Activated CD8-positive, alpha-beta memory T cell treated with anti-CD3 and anti-CD28 coated beads, Interleukin-2, amount 50 U/mL, for 48 hours (primary cell): ENCODE measurements around the gene GEMIN8.

ENCODE experiments used
- DNase-seq: peaks from one replicate; pipeline ENCODE4 v3.0.0-alpha.2; 2020

GEMIN8 gene

DNA sequence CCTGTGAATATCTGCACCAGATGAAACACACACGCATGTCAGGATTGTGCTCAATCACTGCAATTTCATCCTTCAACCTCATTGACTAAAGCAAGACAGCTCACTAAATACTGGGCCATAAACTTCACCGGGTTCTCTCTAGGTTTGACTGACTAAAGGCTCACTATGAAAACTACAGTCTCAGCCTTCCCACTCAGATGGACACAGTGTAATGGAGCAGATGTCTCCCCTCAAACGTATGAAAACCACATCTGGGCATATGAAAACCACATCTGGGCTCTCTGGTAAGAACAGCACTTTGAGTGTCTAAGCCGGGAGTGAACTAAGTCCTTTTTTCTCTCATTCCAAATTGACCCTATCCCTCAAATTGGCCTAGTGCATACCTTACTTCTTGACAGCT, 15.2 kb downstream of the GEMIN8 start:
- DNase-seq: no peak

DNA sequence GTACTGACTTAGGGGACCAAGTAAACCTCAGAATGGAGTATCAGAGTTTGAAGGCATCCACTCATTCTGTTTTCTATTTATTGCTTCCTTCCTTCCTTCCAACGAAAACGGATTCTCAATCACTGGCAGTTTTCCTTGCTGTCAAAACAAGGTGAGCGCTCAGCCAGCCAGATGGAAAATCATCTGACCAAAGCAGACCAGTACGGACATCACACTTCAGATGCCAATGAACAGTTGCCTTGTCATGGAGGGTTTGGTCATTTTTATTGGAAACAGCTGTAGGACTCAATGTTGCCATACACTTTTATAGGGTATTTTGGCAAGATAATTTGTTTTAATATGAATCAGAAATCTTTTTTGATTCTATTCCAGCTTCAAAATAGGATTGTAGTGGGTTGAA, 16.6 kb downstream of the GEMIN8 start:
- no peak for DNase-seq

DNA sequence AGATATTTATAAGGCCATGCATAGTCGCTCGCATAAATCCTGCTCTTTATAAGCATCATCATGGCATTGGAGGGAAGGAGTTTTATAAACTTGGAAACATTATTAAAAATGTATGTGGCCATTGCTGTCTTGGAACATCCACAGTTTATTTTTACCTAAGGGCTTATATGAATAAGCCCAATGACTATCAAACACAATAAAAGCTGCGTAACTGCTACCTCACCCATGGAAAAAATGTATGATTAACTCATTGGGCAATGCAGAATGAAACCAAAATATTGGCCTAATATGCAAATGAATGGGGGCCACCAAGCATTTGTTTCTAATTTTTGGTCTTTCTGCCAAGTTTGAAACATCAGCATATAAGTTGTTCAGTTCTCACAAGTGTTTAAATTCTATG, 19.1 kb downstream of the GEMIN8 start:
- DNase-seq: no peak

DNA sequence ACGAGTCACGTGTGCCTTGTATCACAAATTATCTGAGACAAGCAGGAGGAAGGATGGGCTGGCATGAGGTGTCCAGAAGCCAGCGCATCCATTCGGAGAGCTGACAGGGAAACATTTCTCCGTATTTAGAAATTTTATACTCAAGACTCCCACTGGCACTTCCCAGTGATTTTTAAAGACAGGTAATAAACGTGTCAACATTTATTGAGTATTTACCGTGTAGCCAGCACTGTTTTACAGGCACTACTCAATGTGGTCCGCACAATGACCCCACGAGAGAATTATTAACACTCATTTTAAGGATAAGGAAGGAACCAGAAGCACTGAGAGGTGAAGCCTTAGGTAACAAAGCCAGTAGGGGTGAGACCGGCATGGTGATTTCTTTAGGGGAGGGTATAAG, 23.2 kb downstream of the GEMIN8 start:
- DNase-seq: no peak

- no peak for DNase-seq
These were observed 25.7 kb downstream of the GEMIN8 start for GRCh38 chrX:14003876-14004425.

DNA sequence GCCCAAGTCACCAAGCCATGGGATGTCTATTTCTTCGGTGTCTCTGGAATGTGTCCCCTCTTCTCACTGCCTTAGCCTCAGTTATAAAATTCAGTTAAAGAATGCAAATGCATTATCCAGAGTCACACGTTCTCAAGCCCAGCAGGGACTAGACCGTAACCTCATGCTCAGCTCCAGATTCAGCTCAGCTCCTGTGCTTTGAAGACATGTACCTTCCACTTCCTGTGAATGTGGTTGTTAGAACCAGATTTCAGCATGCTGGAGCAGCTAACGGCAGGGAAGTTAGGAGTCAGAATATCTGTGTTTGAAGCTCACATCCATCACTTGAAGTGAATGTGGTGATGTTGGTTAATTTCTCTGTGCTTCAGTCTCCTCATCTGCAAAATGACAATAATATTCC, 26.7 kb downstream of the GEMIN8 start:
- no peak for DNase-seq

GRCh38 chrX:13996650-13997049, 33.0 kb downstream of the GEMIN8 start:
- no peak for DNase-seq

- DNase-seq: no peak
These were observed 35.1 kb downstream of the GEMIN8 start for GRCh38 chrX:13994536-13995080.

DNA sequence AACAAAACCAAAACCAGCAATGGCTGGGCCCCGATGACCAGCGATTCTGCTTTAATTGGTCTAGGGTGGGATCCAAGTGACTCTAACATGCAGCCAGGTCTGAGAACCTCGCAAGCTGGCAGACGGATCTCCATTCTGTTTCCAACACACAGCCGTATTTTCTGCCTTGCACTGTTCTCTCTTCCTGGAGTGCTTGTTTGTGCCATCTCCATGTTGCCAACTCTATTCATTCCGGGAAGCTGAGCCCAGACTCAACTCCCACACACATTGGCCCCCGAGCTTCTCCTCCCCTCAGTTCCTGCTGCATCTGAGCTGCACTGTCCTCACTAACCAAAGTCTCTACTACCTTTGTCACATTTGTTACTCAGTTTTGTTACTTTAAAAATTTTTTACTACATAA, 35.6 kb downstream of the GEMIN8 start:
- DNase-seq: no peak

DNA sequence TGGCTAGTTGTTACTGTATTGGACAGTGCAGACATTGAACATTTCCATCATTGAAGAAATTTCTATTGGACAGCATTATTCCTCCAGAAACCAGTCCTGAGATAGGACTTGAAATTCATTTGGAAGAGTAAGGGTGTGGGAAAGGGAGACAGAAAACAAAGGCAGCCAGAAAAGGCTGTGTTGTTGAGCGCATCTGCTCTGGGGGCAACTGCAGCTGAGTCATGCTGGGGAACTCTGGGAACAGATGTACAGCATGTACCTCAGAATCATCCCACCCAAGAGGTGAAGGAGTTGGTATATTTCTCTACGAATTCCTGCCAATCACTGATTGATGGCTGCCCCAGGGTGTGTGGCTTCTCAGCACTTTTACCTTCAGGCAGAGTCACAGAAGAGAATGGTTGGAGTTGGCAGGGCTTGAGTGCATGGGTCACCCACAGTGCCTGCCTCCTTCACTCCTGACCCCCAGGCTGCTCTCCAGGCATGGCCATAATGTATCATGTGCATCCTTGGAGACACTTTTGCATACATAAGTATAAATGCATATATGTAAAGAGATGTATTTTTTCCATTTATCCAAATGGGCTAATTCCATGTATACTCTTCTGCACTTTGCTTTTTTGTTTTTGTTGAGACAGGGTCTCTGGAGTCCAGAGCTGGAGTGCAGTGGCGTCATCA, 39.4 kb downstream of the GEMIN8 start:
- DNase-seq: no peak

DNA sequence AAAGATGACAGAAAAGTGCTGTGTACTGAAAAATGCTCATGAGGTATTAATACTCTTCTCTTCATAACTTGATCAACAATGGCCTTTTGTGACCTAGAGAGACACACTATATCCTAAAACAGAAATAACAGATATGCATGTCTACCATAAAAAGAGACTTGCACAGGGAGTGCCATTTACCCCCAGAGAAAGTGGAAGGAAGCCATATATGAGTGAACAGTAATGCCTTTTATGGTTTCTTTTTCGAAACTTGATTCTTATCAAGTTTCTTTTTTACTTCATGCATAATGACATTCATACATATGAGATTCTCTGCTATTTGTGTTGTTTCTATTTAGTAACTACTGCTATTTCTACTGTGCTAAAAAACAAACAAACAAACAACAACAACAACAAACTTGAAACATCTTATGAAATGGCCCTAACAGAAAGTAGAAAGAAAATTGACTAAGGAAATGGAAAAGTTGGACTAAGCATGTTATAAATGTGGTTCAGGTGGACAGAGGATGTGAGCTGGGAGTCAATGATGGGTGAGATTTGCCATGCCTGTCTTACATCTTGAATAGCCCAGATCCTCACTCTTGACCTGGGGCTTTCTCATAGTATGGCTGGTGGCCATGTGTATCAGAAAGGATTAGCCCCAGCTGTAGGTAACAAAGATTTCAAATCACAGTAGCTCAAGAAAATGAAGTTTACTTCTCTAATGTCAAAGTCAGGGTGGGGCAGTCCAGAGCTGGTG, 43.8 kb downstream of the GEMIN8 start:
- no peak for DNase-seq

- DNase-seq: no peak
These were observed 46.0 kb downstream of the GEMIN8 start for GRCh38 chrX:13983734-13984133.

DNA sequence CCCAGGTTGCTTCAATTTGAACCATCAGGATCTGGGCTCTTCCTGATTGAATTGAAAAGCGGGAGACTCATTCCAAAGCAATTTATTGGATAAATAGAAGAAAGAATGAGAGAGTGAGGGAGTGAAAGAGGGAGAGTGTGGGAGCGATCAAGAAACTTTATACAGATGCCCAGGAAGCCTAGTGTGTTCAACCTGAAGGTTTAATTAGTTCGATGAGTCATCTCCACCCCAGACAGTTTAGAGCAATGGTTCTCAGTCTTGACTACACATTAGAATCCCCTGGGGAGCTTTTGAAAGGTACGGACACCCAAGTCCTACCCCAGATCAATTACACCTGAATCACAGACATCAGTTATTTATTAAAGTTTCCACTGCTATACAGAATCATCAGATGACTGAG, 61.5 kb downstream of the GEMIN8 start:
- no peak for DNase-seq

GRCh38 chrX:13967636-13968035, 62.1 kb downstream of the GEMIN8 start:
- no peak for DNase-seq

GRCh38 chrX:13966793-13967125, 62.9 kb downstream of the GEMIN8 start:
- DNase-seq: no peak

- DNase-seq: no peak
These were observed 63.5 kb downstream of the GEMIN8 start for GRCh38 chrX:13966071-13966792.

DNA sequence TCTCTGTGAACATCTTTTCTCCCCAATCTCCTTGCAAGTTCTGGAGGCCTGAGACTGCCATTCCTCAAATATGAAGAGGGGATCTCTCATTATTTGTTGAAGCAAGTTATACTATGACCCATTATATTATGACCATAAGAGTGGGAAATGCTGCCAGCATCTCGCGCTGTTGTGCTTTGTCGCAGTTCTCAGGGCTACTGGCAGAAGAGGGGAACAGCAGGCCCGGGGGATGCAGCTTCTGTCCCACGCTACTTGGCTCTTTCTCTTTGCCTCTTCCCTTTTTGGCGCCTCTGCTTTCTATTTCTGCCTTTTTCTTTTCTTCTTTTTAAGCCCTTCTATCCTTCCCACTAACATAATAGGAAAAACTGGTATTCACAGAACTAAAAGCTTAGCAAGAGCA, 64.2 kb downstream of the GEMIN8 start:
- DNase-seq: no peak

GRCh38 chrX:13956998-13957397, 72.7 kb downstream of the GEMIN8 start:
- no peak for DNase-seq
